ENCODE measurements around the gene PARG. TPM values are rescaled to one million over a fixed set of nuclear protein-coding genes. Genes with fewer than 3 reads are reported as not detected.

PARG gene
- total and polyA plus RNA-seq, 2 donors (not counting 3 experiments of a cell fraction or from before 2014, with no cell fraction given), result 6.1 to 27.6 TPM

DNA sequence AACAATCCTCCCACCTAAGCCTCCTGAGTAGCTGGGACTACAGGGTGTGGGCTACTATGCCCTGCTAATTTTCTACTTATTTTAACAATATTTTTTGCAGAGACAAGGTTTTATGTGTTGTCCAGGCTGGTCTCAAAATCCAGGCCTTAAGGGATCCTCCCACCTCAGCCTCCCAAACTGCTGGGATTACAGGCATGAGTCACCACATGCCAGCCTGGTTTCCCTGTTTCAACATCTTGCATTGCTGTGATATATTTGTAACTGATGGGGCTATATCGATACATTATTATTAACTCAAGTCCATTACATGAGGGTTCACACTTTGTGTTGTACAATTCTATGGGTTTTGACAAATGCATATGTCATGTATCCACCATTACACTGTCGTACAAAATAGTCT, 137.8 kb downstream of the PARG start:
- no peak overlapping the region for H3K27ac ChIP-seq (ENCODE audit: insufficient read depth, low read depth, low read length)
- no peaks in the 10 kb centered on the region for H3K9me1 ChIP-seq (replicated peaks; ENCODE audit: control insufficient read depth, extremely low read depth, insufficient read depth, low read length)
- ChIA-PET POLR2A (no interaction called here), CTCF (no interaction called here)
- H2AFZ ChIP-seq (ENCODE audit: low read depth, low read length), result no peak overlapping the region
- DNase-seq (ENCODE audit: low read depth, low spot score), result no peak
- H4K20me1 ChIP-seq (replicated peaks; ENCODE audit: control insufficient read depth, extremely low read depth, insufficient read depth, low read length), result no peaks in the 10 kb centered on the region
- no peak overlapping the region for H3K9ac ChIP-seq (replicated peaks; ENCODE audit: extremely low read depth, insufficient read depth, low read length)
- H3K27me3 ChIP-seq (ENCODE audit: control insufficient read depth in 2 of 2, insufficient read depth in 2 of 2, low read length in 2 of 2), result no peaks in the 10 kb centered on the region
- FAIRE-seq, result no peak
- no peaks in the 10 kb centered on the region for H3K4me1 ChIP-seq (ENCODE audit: control insufficient read depth, extremely low read depth, insufficient read depth, low read length)
- H3K36me3 ChIP-seq (ENCODE audit: control insufficient read depth in 2 of 2, extremely low read depth in 1 of 2, insufficient read depth in 2 of 2, low read length in 2 of 2), result no peaks in the 10 kb centered on the region
- H3K4me2 ChIP-seq (ENCODE audit: insufficient read depth, low read length), result no peak overlapping the region
- no peak overlapping the region for H3K4me3 ChIP-seq (replicated peaks in 1 of 3; ENCODE audit: insufficient read depth in 1 of 3, low read depth in 1 of 3, low read length in 3 of 3)
- intact Hi-C loops (cut with micrococcal nuclease) (no loop called here), dilution Hi-C loops (cut with MboI; ENCODE audit: extremely low pct_ligation_motif_present, low sequenced_read_pairs) (no loop called here)
- BruUV-seq (replicated peaks), result no TSS peak
- no peaks in the 10 kb centered on the region for H3K9me3 ChIP-seq (replicated peaks; ENCODE audit: control insufficient read depth, insufficient read depth, low read length)
- no peaks in the 10 kb centered on the region for H3K79me2 ChIP-seq (ENCODE audit: control insufficient read depth, insufficient read depth, low read length)
- no peak for TF ChIP-seq MAX (IDR thresholded peaks at IDR 0.05; ENCODE audit: insufficient read depth, insufficient read length)
- TF ChIP-seq EZH2 (IDR thresholded peaks at IDR 0.05; ENCODE audit: borderline replicate concordance, low read depth, low read length, severe bottlenecking), result no peak
- no peak for TF ChIP-seq MYC (IDR thresholded peaks at IDR 0.05; ENCODE audit: low read depth, low read length)
- no peak for TF ChIP-seq POLR2AphosphoS5 (IDR thresholded peaks at IDR 0.05; ENCODE audit: insufficient read depth, low read depth, low read length)
- TF ChIP-seq GATA2 (IDR thresholded peaks at IDR 0.05; ENCODE audit: insufficient read depth, insufficient read length, low read depth, low read length), result no peak
- TF ChIP-seq, protein P1, sequence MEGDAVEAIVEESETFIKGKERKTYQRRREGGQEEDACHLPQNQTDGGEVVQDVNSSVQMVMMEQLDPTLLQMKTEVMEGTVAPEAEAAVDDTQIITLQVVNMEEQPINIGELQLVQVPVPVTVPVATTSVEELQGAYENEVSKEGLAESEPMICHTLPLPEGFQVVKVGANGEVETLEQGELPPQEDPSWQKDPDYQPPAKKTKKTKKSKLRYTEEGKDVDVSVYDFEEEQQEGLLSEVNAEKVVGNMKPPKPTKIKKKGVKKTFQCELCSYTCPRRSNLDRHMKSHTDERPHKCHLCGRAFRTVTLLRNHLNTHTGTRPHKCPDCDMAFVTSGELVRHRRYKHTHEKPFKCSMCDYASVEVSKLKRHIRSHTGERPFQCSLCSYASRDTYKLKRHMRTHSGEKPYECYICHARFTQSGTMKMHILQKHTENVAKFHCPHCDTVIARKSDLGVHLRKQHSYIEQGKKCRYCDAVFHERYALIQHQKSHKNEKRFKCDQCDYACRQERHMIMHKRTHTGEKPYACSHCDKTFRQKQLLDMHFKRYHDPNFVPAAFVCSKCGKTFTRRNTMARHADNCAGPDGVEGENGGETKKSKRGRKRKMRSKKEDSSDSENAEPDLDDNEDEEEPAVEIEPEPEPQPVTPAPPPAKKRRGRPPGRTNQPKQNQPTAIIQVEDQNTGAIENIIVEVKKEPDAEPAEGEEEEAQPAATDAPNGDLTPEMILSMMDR (IDR thresholded peaks at IDR 0.05; ENCODE audit: extremely low read depth in 1 of 2, insufficient read depth in 1 of 2, low read depth in 1 of 2, low read length in 2 of 2), result no peak
- no peak for TF ChIP-seq POLR2A (IDR thresholded peaks at IDR 0.05; ENCODE audit: low read depth, low read length)
- no peak for TF ChIP-seq JUN (IDR thresholded peaks at IDR 0.05; ENCODE audit: borderline replicate concordance, insufficient read depth, insufficient read length, low read depth)
- no peak for TF ChIP-seq FOS (IDR thresholded peaks at IDR 0.05; ENCODE audit: borderline replicate concordance, insufficient read depth, low read length)

All from endothelial cell of umbilical vein (primary cell).